NB4 (cell line): Measurements from ENCODE around the gene ZNF609.

Source experiments
- POLR2A ChIP-seq: IDR thresholded peaks from 2 replicates; pipeline ENCODE4 v1.6.1; 2011; ENCODE audit warnings: mild to moderate bottlenecking; ENCODE audit not compliant: insufficient read length; ENCODE audit errors: extremely low read depth
- TF ChIP-seq, protein P1 (sequence below): IDR thresholded peaks from one replicate; pipeline ENCODE4 v1.5.1; 2012; ENCODE audit warnings: low read depth, low read length

DNA sequence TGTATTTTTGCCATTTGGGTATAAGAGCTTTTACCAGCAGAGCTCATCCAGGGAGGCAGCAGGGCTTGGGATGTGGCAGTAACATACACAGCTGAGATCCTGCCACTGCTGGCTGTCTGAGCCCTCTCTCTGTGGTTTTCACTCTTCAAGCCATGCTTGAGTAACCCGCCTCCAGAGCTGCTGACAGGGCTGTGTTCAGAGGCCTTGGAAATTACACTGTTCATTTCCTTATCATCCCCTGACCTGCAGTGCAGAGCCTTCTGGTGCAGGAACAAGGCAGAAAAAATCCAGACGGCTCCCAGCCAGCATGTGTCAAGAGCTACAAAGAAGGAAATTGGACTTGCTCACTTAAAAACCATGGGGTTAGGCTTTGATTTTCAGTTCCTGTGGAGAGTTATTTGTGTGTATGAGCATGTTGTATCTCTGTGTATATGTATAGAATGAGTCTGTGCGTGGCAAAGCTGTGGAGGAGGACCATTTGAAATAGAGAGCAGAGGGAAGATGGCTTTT lies 47.0 kb downstream of the ZNF609 start:
- TF ChIP-seq POLR2A: no peak
- TF ChIP-seq, protein P1, sequence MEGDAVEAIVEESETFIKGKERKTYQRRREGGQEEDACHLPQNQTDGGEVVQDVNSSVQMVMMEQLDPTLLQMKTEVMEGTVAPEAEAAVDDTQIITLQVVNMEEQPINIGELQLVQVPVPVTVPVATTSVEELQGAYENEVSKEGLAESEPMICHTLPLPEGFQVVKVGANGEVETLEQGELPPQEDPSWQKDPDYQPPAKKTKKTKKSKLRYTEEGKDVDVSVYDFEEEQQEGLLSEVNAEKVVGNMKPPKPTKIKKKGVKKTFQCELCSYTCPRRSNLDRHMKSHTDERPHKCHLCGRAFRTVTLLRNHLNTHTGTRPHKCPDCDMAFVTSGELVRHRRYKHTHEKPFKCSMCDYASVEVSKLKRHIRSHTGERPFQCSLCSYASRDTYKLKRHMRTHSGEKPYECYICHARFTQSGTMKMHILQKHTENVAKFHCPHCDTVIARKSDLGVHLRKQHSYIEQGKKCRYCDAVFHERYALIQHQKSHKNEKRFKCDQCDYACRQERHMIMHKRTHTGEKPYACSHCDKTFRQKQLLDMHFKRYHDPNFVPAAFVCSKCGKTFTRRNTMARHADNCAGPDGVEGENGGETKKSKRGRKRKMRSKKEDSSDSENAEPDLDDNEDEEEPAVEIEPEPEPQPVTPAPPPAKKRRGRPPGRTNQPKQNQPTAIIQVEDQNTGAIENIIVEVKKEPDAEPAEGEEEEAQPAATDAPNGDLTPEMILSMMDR: no peak
